Middle frontal gyrus (tissue), 1 donor: Measurements from ENCODE around the gene TTC7B.

Experiments
- DNase-seq: peaks from one replicate; pipeline ENCODE4 v3.0.0-alpha.2; 2015; ENCODE audit warnings: low spot score; ENCODE audit errors: extremely low spot score

The TTC7B gene

GRCh38 chr14:90547968-90548367 is 268.3 kb downstream of the TTC7B start:
- no peak for DNase-seq

GRCh38 chr14:90547250-90547649 is 269.0 kb downstream of the TTC7B start:
- DNase-seq, result no peak

GRCh38 chr14:90546767-90547166 is 269.5 kb downstream of the TTC7B start:
- DNase-seq, result no peak

- DNase-seq, result no peak
These were observed 270.1 kb downstream of the TTC7B start for GRCh38 chr14:90545966-90546751.

GRCh38 chr14:90545382-90545781 is 270.8 kb downstream of the TTC7B start:
- DNase-seq, result no peak

GRCh38 chr14:90544971-90545370 is 271.3 kb downstream of the TTC7B start:
- no peak for DNase-seq

GRCh38 chr14:90544566-90544965 is 271.7 kb downstream of the TTC7B start:
- no peak for DNase-seq

GRCh38 chr14:90543876-90544275 is 272.4 kb downstream of the TTC7B start:
- no peak for DNase-seq

- DNase-seq, result no peak
These were observed 275.1 kb downstream of the TTC7B start for GRCh38 chr14:90541076-90541634.

- DNase-seq, result no peak
These were observed 275.8 kb downstream of the TTC7B start for GRCh38 chr14:90540437-90540836.

- DNase-seq, result no peak
These were observed 276.2 kb downstream of the TTC7B start for GRCh38 chr14:90539996-90540395.

GRCh38 chr14:90539496-90539775 is 276.8 kb downstream of the TTC7B start:
- no peak for DNase-seq

- DNase-seq, result no peak
These were observed 277.3 kb downstream of the TTC7B start for GRCh38 chr14:90538716-90539495.

- DNase-seq, result no peak
These were observed 278.1 kb downstream of the TTC7B start for GRCh38 chr14:90538095-90538494.

GRCh38 chr14:90536511-90537191 is 279.6 kb downstream of the TTC7B start:
- no peak for DNase-seq

- no peak for DNase-seq
These were observed 280.1 kb downstream of the TTC7B start for GRCh38 chr14:90536092-90536491.

- DNase-seq, result no peak
These were observed 280.6 kb downstream of the TTC7B start for GRCh38 chr14:90535556-90536090.

GRCh38 chr14:90534838-90535555 is 281.2 kb downstream of the TTC7B start:
- no peak for DNase-seq

GRCh38 chr14:90534091-90534837 is 282.0 kb downstream of the TTC7B start:
- no peak for DNase-seq

- no peak for DNase-seq
These were observed 282.6 kb downstream of the TTC7B start for GRCh38 chr14:90533591-90534021.
